ENCODE data around the gene CARD10.

CARD10 gene

GRCh38 chr22:37499027-37499707 lies 20.0 kb downstream of the CARD10 start:
- Histone ChIP-seq H2AFZ (ENCODE audit: low read length) (no peak overlapping the region), H3K36me3 (ENCODE audit: insufficient read depth, low read length) (no peaks in the 10 kb centered on the region), H3F3A (ENCODE audit: low read depth) (no peaks in the 10 kb centered on the region), H3K9me3 (ENCODE audit: insufficient read depth, low read depth, low read length) (no peaks in the 10 kb centered on the region), H3K9ac (ENCODE audit: low read depth, low read length, poor library complexity, severe bottlenecking) (no peak overlapping the region), H3K27me3 (ENCODE audit: insufficient read depth, low read length, poor library complexity, severe bottlenecking) (no peaks in the 10 kb centered on the region), H3K4me1 (ENCODE audit: insufficient read depth, low read length, poor library complexity, severe bottlenecking) (peaks cover 7% of the 10 kb centered on the region), H3K9me2 (replicated peaks; ENCODE audit: low read depth, low read length) (no peaks in the 10 kb centered on the region), H3K4me3 (ENCODE audit: low read length, poor library complexity, severe bottlenecking) (no peak overlapping the region), H3K79me2 (ENCODE audit: insufficient read depth, low read length) (no peaks in the 10 kb centered on the region), H3K4me2 (ENCODE audit: low read depth, low read length, poor library complexity, severe bottlenecking) (no peak overlapping the region), H4K20me1 (ENCODE audit: insufficient read depth, low read length, poor library complexity, severe bottlenecking) (no peaks in the 10 kb centered on the region)
- TF ChIP-seq EZH2phosphoT487 (IDR thresholded peaks at IDR 0.05; ENCODE audit: borderline replicate concordance) (no peak), CTCF (conservative IDR thresholded peaks at IDR 0.05; ENCODE audit: low read length) (no peak)

- no peak overlapping the region for H3K9ac ChIP-seq (ENCODE audit: low read depth, low read length, poor library complexity, severe bottlenecking)
- H3K79me2 ChIP-seq (ENCODE audit: insufficient read depth, low read length), result no peaks in the 10 kb centered on the region
- H4K20me1 ChIP-seq (ENCODE audit: insufficient read depth, low read length, poor library complexity, severe bottlenecking), result no peaks in the 10 kb centered on the region
- TF ChIP-seq CTCF (conservative IDR thresholded peaks at IDR 0.05; ENCODE audit: low read length) (peak; percentile 82), EZH2phosphoT487 (IDR thresholded peaks at IDR 0.05; ENCODE audit: borderline replicate concordance) (no peak)
- H3K4me2 ChIP-seq (ENCODE audit: low read depth, low read length, poor library complexity, severe bottlenecking), result no peak overlapping the region
- no peaks in the 10 kb centered on the region for H3K9me2 ChIP-seq (replicated peaks; ENCODE audit: low read depth, low read length)
- no peaks in the 10 kb centered on the region for H3F3A ChIP-seq (ENCODE audit: low read depth)
- H2AFZ ChIP-seq (ENCODE audit: low read length), result no peak overlapping the region
- no peak overlapping the region for H3K4me3 ChIP-seq (ENCODE audit: low read length, poor library complexity, severe bottlenecking)
- no peaks in the 10 kb centered on the region for H3K27me3 ChIP-seq (ENCODE audit: insufficient read depth, low read length, poor library complexity, severe bottlenecking)
- H3K9me3 ChIP-seq (ENCODE audit: insufficient read depth, low read depth, low read length), result no peaks in the 10 kb centered on the region
- no peaks in the 10 kb centered on the region for H3K36me3 ChIP-seq (ENCODE audit: insufficient read depth, low read length)
- H3K4me1 ChIP-seq (ENCODE audit: insufficient read depth, low read length, poor library complexity, severe bottlenecking), result peaks cover 7% of the 10 kb centered on the region
Observed at GRCh38 chr22:37498289-37498909, 20.8 kb downstream of the CARD10 start.

- H3K9ac ChIP-seq (ENCODE audit: low read depth, low read length, poor library complexity, severe bottlenecking), result no peak overlapping the region
- H4K20me1 ChIP-seq (ENCODE audit: insufficient read depth, low read length, poor library complexity, severe bottlenecking), result no peaks in the 10 kb centered on the region
- H3K36me3 ChIP-seq (ENCODE audit: insufficient read depth, low read length), result no peaks in the 10 kb centered on the region
- H3K27me3 ChIP-seq (ENCODE audit: insufficient read depth, low read length, poor library complexity, severe bottlenecking), result no peaks in the 10 kb centered on the region
- H3F3A ChIP-seq (ENCODE audit: low read depth), result no peaks in the 10 kb centered on the region
- H2AFZ ChIP-seq (ENCODE audit: low read length), result no peak overlapping the region
- H3K79me2 ChIP-seq (ENCODE audit: insufficient read depth, low read length), result no peaks in the 10 kb centered on the region
- H3K4me1 ChIP-seq (ENCODE audit: insufficient read depth, low read length, poor library complexity, severe bottlenecking), result peaks cover 5% of the 10 kb centered on the region
- H3K9me3 ChIP-seq (ENCODE audit: insufficient read depth, low read depth, low read length), result no peaks in the 10 kb centered on the region
- no peak for TF ChIP-seq CTCF (conservative IDR thresholded peaks at IDR 0.05; ENCODE audit: low read length)
- no peaks in the 10 kb centered on the region for H3K9me2 ChIP-seq (replicated peaks; ENCODE audit: low read depth, low read length)
- H3K4me2 ChIP-seq (ENCODE audit: low read depth, low read length, poor library complexity, severe bottlenecking), result no peak overlapping the region
- H3K4me3 ChIP-seq (ENCODE audit: low read length, poor library complexity, severe bottlenecking), result no peak overlapping the region
Observed at GRCh38 chr22:37497062-37497599, 22.1 kb downstream of the CARD10 start.

All from Loucy (cell line).